CD4-positive, alpha-beta T cell treated with Interleukin-6 at 100 ng/mL for 8 hours (primary cell): ENCODE results near the gene PDLIM5.

Experiments
- DNase-seq: peaks from one replicate; pipeline ENCODE4 v3.0.0-alpha.2; 2020; ENCODE audit warnings: mixed read lengths, low spot score

PDLIM5 gene

GRCh38 chr4:94700298-94700697, 248.6 kb downstream of the PDLIM5 start:
- DNase-seq, result no peak

- no peak for DNase-seq
These were observed 250.0 kb downstream of the PDLIM5 start for GRCh38 chr4:94701631-94702300.

- no peak for DNase-seq
These were observed 259.9 kb downstream of the PDLIM5 start for GRCh38 chr4:94711635-94712034.

- DNase-seq, result no peak
These were observed 262.8 kb downstream of the PDLIM5 start for GRCh38 chr4:94714365-94715160.

GRCh38 chr4:94715726-94716125, 264.0 kb downstream of the PDLIM5 start:
- DNase-seq, result no peak
